Stimulated activated CD4-positive, alpha-beta T cell treated with anti-CD3 and anti-CD28 coated beads, Interleukin-1b, Interleukin-23, amount 100 ng/mL, for 4 hours (primary cell): ENCODE data around the gene INSIG1.

Experiments
- DNase-seq, 2 donors: peaks; one replicate each; pipeline ENCODE4 v3.0.0-alpha.2; 2020; ENCODE audit warnings: low read depth in 2 of 2

The INSIG1 gene

GRCh38 chr7:155349601-155350331, 52.1 kb downstream of the INSIG1 start:
- DNase-seq: no peak

DNA sequence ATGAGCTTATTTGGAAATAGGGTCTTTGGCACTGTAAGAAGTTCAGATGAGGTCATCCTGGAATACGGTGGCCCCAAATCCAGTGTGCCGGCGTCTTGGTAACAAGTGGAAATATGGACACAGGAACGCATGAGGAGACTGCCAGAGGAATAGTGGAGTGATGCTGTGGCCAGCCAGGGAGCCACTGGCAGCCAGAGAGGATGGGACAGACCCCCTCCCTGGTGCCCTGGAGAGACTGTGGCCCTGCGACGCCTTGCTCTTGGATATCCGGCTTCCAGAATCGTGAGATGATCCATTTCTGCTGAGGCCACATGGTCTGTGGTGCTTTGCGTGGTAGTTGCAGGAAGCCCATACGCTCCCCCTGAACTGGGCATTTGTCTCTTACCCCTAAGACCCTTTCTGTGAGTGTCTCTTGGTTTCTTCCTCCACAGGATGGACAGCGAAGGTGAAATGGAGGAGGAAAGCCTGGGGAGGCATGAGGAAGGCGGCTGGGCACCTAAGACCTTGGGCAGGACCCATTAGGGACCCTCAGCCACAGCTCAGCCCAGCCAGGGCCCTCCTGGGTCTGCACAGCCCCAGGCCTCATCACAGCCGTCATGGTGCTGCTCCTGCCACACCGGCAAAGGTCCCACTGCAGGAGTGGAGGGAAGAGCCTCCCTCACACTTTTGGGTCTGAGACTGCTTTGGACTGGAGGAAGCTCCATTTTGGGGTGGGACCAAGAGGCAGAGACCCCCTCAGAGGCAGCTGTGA, 53.6 kb downstream of the INSIG1 start:
- no peak for DNase-seq

DNA sequence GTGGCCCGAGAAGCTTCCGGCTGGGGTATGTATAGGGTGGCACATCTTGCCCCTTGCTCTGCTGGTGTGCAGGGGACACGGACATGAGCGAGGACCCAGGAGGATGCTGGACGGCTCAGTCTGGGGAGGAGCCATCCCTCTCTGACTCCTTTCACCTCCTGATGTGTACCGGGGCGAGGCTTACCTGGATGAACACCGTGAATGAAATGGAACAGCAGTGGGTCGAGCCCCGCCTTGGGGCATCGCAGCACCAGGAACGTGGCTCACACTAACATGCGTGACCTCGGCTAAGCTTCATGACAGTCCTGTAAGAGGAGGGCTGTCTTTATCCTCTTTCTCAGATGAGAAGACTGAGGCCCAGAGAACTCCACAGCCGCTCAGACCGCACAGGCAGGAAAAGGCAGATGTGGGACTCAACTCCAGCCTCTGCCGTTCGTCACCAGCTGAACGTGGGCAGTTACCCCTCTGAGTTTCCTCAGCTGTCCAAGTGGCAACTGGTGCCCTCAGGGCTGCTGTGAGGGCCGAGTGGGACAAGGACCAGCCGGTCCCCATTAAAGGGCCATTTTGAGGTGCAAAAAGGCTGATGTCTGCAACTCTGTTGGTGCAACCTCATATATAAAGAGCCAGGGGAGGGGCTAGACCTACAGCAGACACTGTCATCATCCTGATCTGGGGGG, 54.5 kb downstream of the INSIG1 start:
- no peak for DNase-seq

DNA sequence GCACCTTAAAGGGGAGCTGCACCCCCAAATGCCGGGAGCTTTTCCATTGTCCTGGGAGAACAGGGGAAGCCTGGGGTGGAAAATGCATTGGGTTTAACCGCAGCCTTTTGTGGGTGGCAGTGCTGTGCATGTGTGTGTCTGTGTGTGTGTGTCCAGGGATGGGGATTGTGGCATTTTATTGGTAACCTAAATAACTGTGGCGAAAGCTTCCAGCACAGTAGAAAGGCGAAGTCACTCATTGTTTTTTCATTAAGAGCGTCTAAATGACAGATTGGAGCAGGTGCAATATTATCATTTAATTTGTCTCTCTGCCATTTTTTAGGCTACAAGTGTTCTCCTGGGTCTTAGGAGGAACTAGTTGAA, 55.1 kb downstream of the INSIG1 start:
- DNase-seq: no peak

GRCh38 chr7:155353256-155353897, 55.7 kb downstream of the INSIG1 start:
- no peak for DNase-seq

- no peak for DNase-seq
These were observed 56.8 kb downstream of the INSIG1 start for GRCh38 chr7:155354371-155355048.

DNA sequence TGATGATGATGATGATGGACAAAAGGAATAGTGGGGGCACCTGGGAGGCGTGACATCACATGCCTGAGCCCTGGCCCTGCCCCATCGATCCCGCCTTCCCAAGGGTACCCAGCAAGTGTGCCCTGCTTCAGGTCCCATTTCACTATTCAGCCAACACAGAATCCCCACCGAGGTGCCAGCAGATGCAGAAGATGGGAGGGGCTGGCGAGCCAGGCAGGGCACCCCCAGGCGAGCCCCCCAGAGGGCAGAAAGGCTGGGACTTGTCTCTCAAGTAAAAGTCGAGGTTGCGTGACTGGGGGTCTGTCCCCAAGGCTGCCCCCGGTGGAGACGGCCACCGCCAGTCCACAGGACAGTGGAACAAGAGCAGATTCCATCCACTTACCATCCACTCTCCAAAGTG, 57.5 kb downstream of the INSIG1 start:
- no peak for DNase-seq

- no peak for DNase-seq
These were observed 58.1 kb downstream of the INSIG1 start for GRCh38 chr7:155355745-155356144.

DNA sequence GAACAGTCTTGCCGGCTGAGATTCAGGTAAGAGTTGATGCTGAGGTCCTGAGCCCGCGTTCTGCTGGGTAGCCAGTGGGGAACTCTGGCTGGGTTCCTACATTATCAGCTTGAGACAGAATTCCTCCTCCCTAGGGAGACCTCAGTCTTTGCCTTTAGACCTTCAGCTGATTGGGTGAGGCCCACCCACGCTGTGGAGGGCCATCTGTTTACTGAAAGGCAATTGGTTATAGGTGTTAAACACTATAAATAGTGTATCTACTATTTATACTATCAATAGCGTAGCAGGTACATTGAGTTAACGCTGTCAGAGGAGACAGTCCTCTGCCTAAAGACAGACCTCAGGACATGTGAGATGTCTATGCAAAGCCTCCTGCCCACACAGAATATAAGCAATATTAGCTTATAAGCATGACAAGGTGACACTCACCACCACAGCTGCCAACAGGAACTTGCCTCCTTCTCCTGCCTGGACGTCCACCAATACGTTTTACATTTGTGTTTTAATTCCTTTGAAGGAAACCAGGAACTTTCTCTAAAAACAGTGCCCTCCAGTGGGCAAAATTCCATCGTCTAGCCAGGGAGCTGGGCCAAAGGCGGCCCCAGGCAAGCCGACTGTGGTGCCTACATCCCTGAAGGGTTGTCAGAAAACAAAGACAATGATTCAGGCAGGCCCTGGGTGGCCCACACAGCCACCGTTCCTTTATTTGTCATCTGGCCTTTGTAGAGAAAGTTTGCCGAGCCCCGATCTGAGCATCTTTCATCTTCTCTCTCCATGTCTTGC, 58.8 kb downstream of the INSIG1 start:
- no peak for DNase-seq

GRCh38 chr7:155357573-155358041, 59.9 kb downstream of the INSIG1 start:
- no peak for DNase-seq

- DNase-seq: no peak
These were observed 60.6 kb downstream of the INSIG1 start for GRCh38 chr7:155358066-155358947.

DNA sequence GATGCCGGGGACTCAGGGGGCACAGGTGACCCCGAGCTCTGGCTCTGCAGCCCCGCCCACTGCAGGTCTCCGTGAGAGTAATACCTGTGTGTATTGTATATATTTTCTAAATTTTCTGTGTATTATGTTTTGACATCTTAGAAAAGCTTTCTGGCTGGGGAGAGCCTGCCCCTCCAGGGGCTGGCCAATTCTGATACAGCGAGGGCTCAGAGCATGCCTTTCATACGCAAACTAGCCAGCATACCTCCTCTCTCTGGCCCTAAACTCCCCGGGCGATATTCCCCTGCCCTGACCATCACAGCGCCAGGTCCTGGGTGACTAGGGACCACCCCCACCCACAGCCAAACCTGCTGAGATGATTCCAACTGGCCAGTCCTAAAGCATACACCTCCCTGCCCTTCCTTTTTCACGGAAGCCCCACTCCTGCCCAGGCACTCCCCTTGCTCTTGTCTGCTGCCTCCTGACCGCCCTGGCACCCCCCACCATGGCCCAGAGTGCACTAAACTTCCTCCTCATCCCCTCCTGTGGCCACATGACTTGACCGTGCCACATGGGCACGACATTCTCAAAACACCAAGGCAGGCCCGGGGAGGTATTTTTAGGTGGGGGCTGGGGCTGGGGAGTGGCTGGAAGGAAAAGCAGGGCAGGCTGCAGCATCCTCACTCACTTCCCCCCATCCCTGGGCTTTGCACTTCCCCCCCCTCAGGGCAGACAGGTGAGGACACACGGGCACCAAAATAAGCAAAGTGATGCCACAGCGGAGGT, 61.5 kb downstream of the INSIG1 start:
- DNase-seq: no peak
